ENCODE results near the gene HIRA.

HIRA gene

GRCh38 chr22:19357270-19358105 lies 74.0 kb downstream of the HIRA start:
- no peak for DNase-seq (ENCODE audit: low read depth in 2 of 2)

GRCh38 chr22:19356708-19357269 lies 74.7 kb downstream of the HIRA start:
- DNase-seq (ENCODE audit: low read depth in 2 of 2) = no peak

DNA sequence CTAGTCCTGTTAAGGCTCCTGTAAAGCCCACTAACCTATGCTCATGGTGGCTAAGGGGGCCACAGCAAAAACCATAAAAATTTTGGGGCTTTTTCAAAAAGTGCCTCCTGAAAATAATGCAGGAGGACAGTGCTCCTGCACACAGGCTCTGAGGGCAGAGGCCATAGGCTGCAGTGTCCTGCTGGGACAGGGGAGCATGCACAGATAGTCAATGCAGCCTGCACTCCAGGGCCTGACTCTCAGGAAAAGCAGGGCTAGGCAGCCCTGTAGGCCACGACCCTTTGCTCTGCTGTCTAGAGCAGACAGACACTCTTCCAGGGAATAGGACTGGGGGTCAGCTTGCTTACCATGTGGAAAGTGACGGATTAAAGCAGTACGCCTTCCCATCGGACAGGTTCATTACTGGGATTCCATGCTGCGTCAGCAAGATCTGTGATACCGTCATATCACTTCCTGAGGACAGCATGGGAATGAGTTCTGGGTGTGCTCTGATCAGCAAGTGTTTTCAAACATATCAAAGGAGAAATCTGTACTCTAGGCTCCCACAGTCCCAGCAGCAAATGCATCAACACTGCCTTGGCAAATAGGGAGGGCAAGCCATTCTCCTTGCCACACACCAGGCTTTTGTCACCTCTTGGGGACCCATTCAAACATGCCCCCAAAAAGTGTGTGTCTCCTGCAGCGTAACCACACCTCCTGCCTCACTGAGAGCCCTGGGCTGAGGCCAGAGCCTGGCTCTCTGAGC lies 75.9 kb downstream of the HIRA start:
- no peak for DNase-seq (ENCODE audit: low read depth in 2 of 2)

DNA sequence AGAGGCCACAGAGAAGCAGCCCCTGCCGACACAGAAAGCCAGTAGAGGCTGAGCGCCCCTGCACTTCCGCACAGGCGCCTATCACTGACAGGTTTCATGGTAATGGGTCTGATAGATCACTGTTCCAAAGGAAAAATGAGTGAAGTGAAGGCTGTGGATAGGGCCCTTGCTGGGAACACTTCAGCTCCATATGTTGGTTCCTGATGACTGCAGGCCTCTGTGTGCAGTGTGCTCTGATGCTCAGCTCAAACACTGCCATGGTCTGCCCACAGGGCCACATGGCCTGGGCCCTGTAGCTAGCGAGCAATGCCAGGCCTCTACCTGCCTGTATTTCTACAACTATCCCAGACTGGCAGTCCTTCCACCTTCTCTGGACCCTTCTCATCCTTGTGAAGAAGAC lies 77.3 kb downstream of the HIRA start:
- no peak for DNase-seq (ENCODE audit: low read depth in 2 of 2)

- no peak for DNase-seq (ENCODE audit: low read depth in 2 of 2)
Measured at GRCh38 chr22:19353363-19354131, 78.0 kb downstream of the HIRA start.

- DNase-seq (ENCODE audit: low read depth in 2 of 2) = no peak
Measured at GRCh38 chr22:19352766-19353165, 78.8 kb downstream of the HIRA start.

- DNase-seq (ENCODE audit: low read depth in 2 of 2) = no peak
Measured at GRCh38 chr22:19352217-19352616, 79.3 kb downstream of the HIRA start.

- no peak for DNase-seq (ENCODE audit: low read depth in 2 of 2)
Measured at GRCh38 chr22:19351604-19352003, 79.9 kb downstream of the HIRA start.

DNA sequence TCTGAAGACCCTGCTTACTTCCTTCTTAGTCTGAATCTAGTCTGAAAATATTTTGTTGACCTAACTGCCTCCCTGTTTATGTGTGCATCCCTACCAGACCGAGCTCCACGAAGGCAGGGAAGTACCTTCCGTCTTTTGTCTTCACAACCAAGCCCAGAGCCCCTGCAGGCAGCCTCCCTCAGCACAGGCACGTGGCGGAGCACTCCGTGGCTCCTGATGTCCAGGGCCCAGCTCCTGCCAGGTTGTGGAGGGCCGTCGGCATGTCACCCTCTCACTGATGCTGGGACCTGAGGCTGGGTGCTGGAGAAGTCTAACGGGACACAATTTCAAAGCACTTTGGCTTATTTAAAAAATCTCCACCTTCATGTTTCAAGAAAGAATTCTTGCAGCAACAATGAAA lies 80.6 kb downstream of the HIRA start:
- DNase-seq (ENCODE audit: low read depth in 2 of 2) = no peak

GRCh38 chr22:19350476-19350859 lies 81.1 kb downstream of the HIRA start:
- DNase-seq (ENCODE audit: low read depth in 2 of 2) = no peak

- DNase-seq (ENCODE audit: low read depth in 2 of 2) = no peak
Measured at GRCh38 chr22:19349778-19350475, 81.6 kb downstream of the HIRA start.

- no peak for DNase-seq (ENCODE audit: low read depth in 2 of 2)
Measured at GRCh38 chr22:19346677-19347265, 84.8 kb downstream of the HIRA start.

DNA sequence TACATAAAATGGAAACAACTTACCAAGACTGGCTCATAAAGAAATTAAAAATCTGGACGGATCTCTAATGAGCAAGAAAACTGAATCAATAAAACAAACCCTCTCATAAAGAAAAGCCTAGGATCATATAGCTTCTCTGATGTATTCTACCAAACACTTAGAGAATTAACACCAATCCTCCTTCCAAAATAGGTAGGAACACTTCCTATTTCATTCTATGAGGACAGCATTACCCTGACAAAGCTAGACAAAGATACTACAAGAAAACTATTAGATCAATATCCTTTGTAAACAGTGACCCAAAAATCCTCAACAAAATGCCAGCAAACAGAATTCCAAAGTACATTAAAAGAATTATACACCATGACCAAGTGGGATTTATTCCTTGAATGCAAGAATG lies 87.1 kb downstream of the HIRA start:
- no peak for DNase-seq (ENCODE audit: low read depth in 2 of 2)

GRCh38 chr22:19343470-19343869 lies 88.1 kb downstream of the HIRA start:
- no peak for DNase-seq (ENCODE audit: low read depth in 2 of 2)

DNA sequence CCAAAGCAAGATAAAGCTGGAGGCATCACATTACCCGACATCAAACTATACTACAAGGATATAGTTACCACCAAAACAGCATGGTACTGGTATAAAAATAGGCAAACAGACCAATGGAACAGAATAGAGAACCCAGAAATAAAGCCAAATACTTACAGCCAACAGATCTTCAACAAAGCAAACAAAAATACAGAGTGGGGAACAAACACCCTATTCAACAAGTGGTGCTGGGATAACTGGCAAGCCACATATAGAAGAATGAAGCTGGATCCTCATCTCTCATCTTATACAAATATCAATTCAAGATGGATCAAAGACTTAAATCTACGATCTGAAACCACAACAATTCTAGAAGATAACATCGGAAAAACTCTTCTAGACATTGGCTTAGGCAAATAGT lies 90.0 kb downstream of the HIRA start:
- DNase-seq (ENCODE audit: low read depth in 2 of 2) = no peak

- DNase-seq (ENCODE audit: low read depth in 2 of 2) = no peak
Measured at GRCh38 chr22:19337137-19337536, 94.4 kb downstream of the HIRA start.

GRCh38 chr22:19336133-19337075 lies 95.1 kb downstream of the HIRA start:
- no peak for DNase-seq (ENCODE audit: low read depth in 2 of 2)

GRCh38 chr22:19331975-19332374 lies 99.6 kb downstream of the HIRA start:
- no peak for DNase-seq (ENCODE audit: low read depth in 2 of 2)

DNA sequence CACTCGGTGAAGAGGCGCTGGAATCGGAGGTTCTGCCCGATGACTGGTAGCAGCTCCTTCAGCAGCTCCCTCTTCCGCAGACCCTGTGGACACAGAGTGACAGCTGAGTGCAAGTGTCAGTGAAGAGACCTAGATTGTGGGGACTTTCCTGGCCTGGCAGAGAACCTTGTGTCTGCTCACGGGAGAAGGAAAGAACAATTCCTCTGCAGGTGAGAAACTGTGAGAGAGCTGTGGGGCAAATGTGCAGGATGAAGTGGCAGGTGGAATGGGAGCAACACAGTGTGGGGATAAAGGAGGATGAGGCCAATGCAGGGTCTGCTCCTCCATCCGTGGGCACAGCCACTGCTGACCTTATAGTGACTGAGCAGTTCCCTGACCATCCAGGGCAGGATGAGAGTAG lies 100.1 kb downstream of the HIRA start:
- no peak for DNase-seq (ENCODE audit: low read depth in 2 of 2)

DNA sequence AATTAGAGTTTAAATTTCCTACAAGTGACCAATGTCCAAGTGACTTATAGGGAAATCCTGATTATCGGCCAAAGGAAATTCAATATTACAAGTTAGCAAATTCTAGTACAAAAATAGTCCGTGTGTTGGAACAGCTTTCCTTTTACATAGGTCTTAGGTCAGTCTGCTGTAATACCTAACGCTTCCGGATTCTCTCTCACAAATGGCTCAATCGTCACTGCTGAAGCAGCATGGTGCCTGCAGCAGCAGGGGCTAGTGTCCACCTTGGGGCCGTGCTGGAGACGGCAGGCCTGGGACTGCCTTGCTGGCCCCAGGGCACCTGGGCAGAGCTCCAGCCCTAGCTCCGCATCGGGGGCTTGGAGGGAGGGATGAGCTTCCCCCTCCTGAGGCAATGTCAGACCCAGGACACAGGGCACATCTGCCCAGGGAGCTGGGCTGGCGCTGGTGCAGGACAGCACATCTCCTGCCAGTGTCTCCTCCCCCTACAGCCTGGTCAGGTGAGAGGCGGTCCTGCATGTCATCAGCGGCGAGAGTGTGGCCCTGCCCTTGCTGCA lies 100.6 kb downstream of the HIRA start:
- no peak for DNase-seq (ENCODE audit: low read depth in 2 of 2)
